HG03571 (cell line): ENCODE results near the gene CBLIF.
"Not testable (repeated sequence)": the region's sequence is repeated elsewhere in the genome, so short reads cannot be mapped to it uniquely, and the experiment has no call there.

Experiments
- ATAC-seq: cut with Tn5 transposase; IDR thresholded peaks from one replicate; pipeline ENCODE4 v1.9.1; 2021; ENCODE audit not compliant: unreplicated experiment

Gene CBLIF

DNA sequence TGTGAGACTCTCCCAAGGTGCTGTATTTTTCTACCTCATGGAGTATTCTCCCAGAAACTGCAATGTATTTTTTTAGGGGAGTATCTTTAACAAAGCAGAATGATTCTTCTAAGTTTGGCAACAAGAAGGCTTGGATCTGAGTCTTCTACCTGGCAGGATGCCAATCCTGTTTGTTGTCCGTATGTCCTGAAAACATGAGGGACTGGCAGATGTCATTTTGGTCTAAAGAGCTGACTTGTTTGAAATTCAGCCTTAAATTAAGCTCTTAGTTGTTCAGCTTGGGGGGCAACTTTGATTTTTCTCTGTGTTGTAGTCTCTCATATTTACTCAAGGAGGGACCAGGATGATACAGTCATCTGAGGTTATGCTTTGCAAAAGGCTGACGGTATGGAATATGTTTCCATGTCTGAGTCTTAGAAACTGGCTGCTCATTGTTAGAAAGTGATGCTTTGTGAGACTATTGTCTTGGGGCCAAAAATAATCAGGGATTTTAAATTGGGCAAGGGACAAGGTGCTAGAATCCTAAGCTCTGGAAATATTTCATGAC lies 44.1 kb downstream of the CBLIF start:
- no peak for ATAC-seq

GRCh38 chr11:59800390-59801025 lies 44.8 kb downstream of the CBLIF start:
- ATAC-seq = no peak

DNA sequence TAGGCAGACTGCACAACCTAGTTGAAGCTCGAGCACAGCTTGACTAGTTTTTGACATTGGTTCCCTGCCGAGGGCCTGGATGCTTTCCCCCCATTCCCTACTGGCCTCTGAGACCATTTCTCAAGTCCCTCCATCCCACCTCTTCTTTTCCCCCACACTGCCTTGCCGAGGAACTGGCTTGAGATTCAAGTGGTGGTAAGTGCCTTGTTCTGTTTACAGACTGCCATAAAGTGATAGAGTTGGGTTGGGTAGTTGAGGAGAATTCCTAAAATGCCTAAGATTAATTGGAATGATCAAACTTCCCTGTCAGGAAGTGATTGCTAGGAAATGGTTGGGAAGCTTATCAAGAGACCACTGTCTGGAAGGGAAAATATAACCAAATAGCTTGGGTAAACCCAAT lies 50.9 kb downstream of the CBLIF start:
- no peak for ATAC-seq

- no peak for ATAC-seq
Observed at GRCh38 chr11:59792507-59792906, 52.8 kb downstream of the CBLIF start.

DNA sequence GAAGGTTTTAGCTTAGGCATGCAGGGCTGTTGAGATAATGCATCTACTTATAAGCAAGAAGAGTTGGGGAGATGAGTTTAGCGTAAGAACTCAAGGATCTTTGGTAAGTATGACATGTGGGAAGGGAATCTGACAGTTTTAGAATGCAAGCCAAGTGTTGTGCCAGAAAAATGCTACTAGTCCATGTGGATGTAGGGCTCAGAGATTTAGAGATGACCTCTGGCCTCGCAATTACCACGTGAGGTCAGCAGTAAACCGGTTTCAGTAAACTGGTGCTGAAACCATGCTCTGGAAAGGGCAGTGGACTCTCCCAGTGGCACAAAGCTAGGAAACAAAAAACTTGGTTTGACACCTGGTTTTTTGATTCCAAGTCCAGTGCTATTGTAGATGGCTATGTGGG lies 53.7 kb downstream of the CBLIF start:
- ATAC-seq = no peak

- ATAC-seq = no peak
Observed at GRCh38 chr11:59787816-59788215, 57.5 kb downstream of the CBLIF start.

DNA sequence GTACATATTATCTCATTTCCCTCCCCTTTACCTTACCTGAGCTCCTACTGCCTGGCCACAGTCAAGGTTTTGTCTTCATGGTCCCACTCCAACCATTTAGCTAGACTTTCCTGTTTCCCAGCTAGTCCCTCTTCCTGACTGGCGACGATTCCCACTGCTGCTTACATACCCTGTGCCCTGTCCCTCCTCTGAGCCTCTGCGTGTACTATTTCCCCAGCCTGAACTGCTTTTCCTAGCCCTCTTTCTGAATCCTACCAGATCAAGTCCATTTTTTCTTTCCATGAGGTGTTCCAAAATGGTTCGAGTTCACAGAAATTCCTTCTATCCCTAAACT lies 58.1 kb downstream of the CBLIF start:
- no peak for ATAC-seq

DNA sequence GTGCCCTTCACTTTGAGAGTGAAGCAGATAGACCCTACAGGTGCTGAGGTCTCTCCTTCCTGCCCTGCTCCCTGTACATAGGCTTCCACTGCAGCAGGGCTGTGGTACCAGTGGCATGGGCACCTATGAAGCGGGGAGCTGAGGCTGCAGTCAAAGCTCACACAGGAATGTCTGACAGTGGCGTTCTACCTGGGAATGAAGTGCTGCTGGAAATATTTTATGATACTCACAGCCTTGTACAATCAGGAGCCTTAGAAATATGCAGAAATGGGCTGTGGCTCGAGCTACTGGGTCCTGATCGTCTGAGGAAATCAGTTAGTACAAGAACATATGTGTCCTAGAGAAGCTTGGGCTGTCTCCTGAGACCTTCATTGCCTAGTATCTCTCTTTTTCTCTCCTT lies 59.5 kb downstream of the CBLIF start:
- no peak for ATAC-seq

DNA sequence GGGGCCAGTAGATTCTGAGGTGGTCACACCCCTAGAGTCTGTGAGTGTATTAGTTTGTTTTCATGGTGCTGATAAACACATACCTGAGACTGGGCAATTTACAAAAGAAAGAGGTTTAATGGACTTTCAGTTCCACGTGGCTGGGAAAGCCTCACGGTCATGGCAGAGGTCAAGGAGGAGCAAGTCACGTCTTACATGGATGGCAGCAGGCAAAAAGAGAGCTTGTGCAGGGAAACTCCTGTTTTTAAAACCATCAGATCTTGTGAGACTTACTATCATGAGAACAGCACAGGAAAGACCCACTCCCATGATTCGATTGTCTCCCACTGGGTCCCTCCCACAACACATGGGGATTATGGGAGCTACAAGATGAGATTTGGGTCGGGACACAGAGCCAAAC lies 60.9 kb downstream of the CBLIF start:
- not testable (repeated sequence) for ATAC-seq

DNA sequence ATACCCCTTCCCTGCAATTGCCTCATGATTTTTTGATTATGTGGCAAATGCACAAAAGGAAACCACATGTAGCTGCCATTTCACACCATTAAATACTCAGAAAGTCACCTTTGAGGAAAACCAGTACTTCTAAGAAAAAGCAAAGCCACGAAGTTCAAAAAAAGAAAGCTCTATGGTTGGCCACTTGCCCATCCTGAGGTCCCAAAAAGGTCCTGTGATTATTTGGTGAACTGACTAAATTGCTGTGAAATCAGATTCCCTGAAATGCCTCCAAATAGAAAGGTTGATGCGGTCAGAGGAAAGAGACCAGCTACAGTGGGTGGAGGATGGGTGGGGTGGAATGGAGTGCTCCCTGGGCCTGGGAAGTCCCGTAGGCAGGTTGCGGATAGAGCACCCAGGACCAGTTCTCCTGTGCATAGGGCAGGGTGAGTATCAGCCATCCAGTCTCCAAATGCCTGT lies 61.6 kb downstream of the CBLIF start:
- ATAC-seq = no peak

- ATAC-seq = no peak
Observed at GRCh38 chr11:59782080-59782479, 63.2 kb downstream of the CBLIF start.

DNA sequence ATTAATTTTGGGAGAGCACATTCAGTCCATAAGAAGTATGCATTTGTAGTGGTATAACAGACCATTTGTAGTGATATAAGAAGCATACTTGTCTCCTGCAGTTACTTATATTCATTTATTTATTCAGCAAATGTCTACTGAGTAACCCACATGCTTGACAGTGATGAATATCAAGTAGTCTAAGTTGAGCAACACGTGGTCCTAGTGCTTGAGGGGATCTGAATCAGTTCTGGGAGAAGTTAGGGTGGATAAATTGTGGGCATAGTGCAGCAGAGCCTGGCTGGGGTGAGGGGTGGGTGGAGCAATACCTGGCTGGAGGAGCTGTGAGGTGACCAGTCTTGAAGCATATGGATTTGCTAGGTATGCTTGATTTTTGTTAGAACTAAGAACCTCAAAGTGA lies 65.8 kb downstream of the CBLIF start:
- no peak for ATAC-seq
